Activated CD8-positive, alpha-beta T cell treated with anti-CD3 and anti-CD28 coated beads, Interleukin-2, amount 10 ng/mL, durations not matched to agents 7 days and 5 days (primary cell): ENCODE results near the gene GABPB2. TPM values are rescaled to one million over a fixed set of nuclear protein-coding genes. Genes with fewer than 3 reads are reported as not detected.
A peak's percentile ranks its signal among the peaks of the same experiment; 100 is the strongest.

Experiments
- ATAC-seq: fragments of 150-1000 bp; cut with Tn5 transposase; one replicate; pipeline ENCODE4 v1.10.0; 2021; ENCODE audit warnings: moderate library complexity
- CTCF ChIA-PET: fragments of 350-600 bp; sonication (Branson Sonifier 250); formaldehyde crosslinking; loops from one replicate; lab custom pipeline; 2021; ENCODE audit warnings: antibody characterized with exemption; lab: Charles Lee
- POLR2A ChIA-PET: fragments of 350-600 bp; sonication (Branson Sonifier 250); formaldehyde crosslinking; loops from one replicate; lab custom pipeline; 2021; ENCODE audit warnings: antibody characterized with exemption; lab: Charles Lee
- DNase-seq: peaks from one replicate; pipeline ENCODE4 v3.0.0-alpha.2; 2020
- H3K27ac Mint-ChIP-seq: one replicate; pipeline ENCODE4 v1.8.0; 2021; ENCODE audit warnings: mild to moderate bottlenecking, mixed read lengths
- H3K27me3 Mint-ChIP-seq: one replicate; pipeline ENCODE4 v1.8.0; 2021; ENCODE audit warnings: low read depth, mixed read lengths
- H3K36me3 Mint-ChIP-seq: one replicate; pipeline ENCODE4 v1.8.0; 2021; ENCODE audit warnings: low read depth, mixed read lengths
- H3K4me1 Mint-ChIP-seq: one replicate; pipeline ENCODE4 v1.8.0; 2021; ENCODE audit warnings: low read depth, mixed read lengths
- H3K4me3 Mint-ChIP-seq: one replicate; pipeline ENCODE4 v1.8.0; 2021; ENCODE audit warnings: mild to moderate bottlenecking, mixed read lengths
- H3K9me3 Mint-ChIP-seq: one replicate; pipeline ENCODE4 v1.8.0; 2022; ENCODE audit warnings: mixed read lengths; ENCODE audit not compliant: insufficient read depth
- total RNA-seq, 2 experiments: library from RNA; stranded (reverse); gene quantifications; one replicate each; pipeline ENCODE4 v1.2.3, GENCODE V29; 2021

GABPB2 gene
- total RNA-seq, 2 experiments from 2014 or later: 32.7 to 34.4 TPM

GRCh38 chr1:151059109-151060006 lies 11.2 kb upstream of the GABPB2 start, which contains the start of gene CDC42SE1:
TSS of gene CDC42SE1 (minus strand) at chr1:151059622. CDS start at chr1:151055730, 3,892 bp downstream.
- H3K4me3 Mint-ChIP-seq: peak within 1 kb of the TSS; percentile 94
- DNase-seq (peak; percentile 91), ATAC-seq (peak; percentile 78)
- no peaks in the 10 kb centered on the region for H3K9me3 Mint-ChIP-seq
- H3K27me3 Mint-ChIP-seq: no peaks in the 10 kb centered on the region
- ChIA-PET CTCF (interaction anchor here (0.6 to 6.7 kb wide), 11 partner anchors 9 to 100 kb away, joined by 3 to 77 read pairs (median 9); partner anchors contain the start of genes C1orf56, GABPB2, MINDY1 and TNFAIP8L2), POLR2A (interaction anchor here (0.7 to 5.8 kb wide), 9 partner anchors 8 to 139 kb away, joined by 3 to 51 read pairs (median 3); partner anchors contain the start of genes C1orf56, GABPB2, PIP5K1A and TNFAIP8L2)
- peak within 1 kb of the TSS; percentile 96 for H3K27ac Mint-ChIP-seq
- peaks cover 54% of the 10 kb centered on the region for H3K36me3 Mint-ChIP-seq
- H3K4me1 Mint-ChIP-seq: peaks cover 56% of the 10 kb centered on the region

DNA sequence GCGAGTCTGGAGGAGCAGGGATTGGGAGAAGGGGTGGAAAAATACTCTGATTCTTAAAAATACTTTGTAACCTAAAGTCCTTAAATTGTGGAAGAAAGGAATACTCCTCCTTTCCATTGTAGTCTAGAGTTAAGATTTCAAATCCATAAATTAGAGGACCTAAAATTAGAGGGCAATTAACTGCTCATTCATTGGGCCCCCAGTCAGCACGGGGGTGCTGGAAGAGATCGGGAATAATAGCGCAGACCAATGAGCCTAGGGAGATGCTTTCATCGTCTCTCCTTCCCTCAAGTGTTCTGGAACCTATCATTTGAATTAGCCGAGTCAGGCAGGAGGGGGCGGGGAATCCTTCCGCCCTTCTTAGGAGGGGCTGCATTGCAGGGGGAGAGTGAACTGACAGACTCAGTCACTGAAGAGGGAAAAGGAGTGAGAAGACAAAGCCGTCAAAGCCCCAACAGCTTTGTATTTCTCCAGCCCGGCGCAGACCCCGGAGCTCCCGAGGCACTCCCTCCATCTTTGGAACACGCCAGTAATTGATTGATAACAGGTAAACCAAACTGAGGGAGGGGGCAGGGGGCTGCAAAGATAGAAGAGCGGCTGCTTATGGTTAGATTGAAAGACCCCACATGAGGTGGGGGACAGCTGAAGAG lies 10.4 kb upstream of the GABPB2 start, which contains the start of gene MLLT11:
TSS of gene MLLT11 (plus strand) at position 391 of the 650 bp plus-strand sequence. CDS start 6,828 bp downstream, outside the sequence.
- POLR2A ChIA-PET: interaction anchor here (0.7 to 5.8 kb wide), 7 partner anchors 8 to 106 kb away, joined by 3 to 51 read pairs (median 4); partner anchors contain the start of genes C1orf56, GABPB2 and TNFAIP8L2
- H3K36me3 Mint-ChIP-seq: peaks cover 50% of the 10 kb centered on the region

GRCh38 chr1:151060657-151061421 lies 9.7 kb upstream of the GABPB2 start:
- ChIA-PET POLR2A (interaction anchor here (4.5 to 5.8 kb wide), 2 partner anchors 10 to 14 kb away, joined by 32 to 51 read pairs; partner anchors contain the start of genes C1orf56 and GABPB2), CTCF (interaction anchor here (0.8 to 6.7 kb wide), 12 partner anchors 9 to 96 kb away, joined by 3 to 77 read pairs (median 8); partner anchors contain the start of genes C1orf56, GABPB2, MINDY1 and TNFAIP8L2)
- peak overlapping the region; percentile 96 for H3K27ac Mint-ChIP-seq
- no peak for DNase-seq
- no peak for ATAC-seq
- no peaks in the 10 kb centered on the region for H3K27me3 Mint-ChIP-seq
- H3K4me1 Mint-ChIP-seq: peaks cover 47% of the 10 kb centered on the region
- no peaks in the 10 kb centered on the region for H3K9me3 Mint-ChIP-seq
- peak overlapping the region; percentile 94 for H3K4me3 Mint-ChIP-seq
- peaks cover 46% of the 10 kb centered on the region for H3K36me3 Mint-ChIP-seq

More for the DNA sequence above, 10.4 kb upstream of the GABPB2 start, which contains the start of gene MLLT11:
- H3K4me1 Mint-ChIP-seq: peaks cover 52% of the 10 kb centered on the region
- DNase-seq: peak; percentile 58
- no peaks in the 10 kb centered on the region for H3K27me3 Mint-ChIP-seq
- peak within 1 kb of the TSS; percentile 94 for H3K4me3 Mint-ChIP-seq
- no peak for ATAC-seq
- H3K9me3 Mint-ChIP-seq: no peaks in the 10 kb centered on the region
- CTCF ChIA-PET: interaction anchor here (0.8 to 6.7 kb wide), 13 partner anchors 8 to 99 kb away, joined by 3 to 77 read pairs (median 7); partner anchors contain the start of genes C1orf56, GABPB2 and MINDY1
- H3K27ac Mint-ChIP-seq: peak within 1 kb of the TSS; percentile 96

DNA sequence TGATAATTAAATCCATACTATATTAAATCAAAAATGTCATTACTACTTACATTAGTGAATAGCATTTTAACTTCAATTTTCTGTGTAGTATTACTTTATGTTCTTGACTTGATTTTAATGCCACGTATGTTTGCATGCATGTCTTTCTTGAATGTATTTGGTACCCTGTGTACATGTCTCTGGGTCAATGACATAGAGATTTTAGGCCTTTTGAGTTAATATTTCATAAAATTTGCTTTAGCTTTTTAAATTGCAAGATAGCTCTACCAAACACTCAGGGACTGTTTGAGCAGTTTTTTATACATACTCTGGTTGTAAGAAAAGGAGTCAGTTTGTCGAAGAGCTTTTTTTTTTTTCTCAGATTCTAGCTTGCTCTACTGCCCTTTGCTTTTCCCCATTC lies 8.9 kb upstream of the GABPB2 start:
- H3K36me3 Mint-ChIP-seq: peaks cover 37% of the 10 kb centered on the region
- H3K9me3 Mint-ChIP-seq: no peaks in the 10 kb centered on the region
- no peak for ATAC-seq
- H3K4me1 Mint-ChIP-seq: peaks cover 38% of the 10 kb centered on the region
- DNase-seq: no peak
- CTCF ChIA-PET: interaction anchor here (0.9 to 6.7 kb wide), 12 partner anchors 8 to 95 kb away, joined by 3 to 77 read pairs (median 7); partner anchors contain the start of genes C1orf56, GABPB2, MINDY1 and TNFAIP8L2
- H3K27ac Mint-ChIP-seq: no peak overlapping the region
- POLR2A ChIA-PET: interaction anchor here (1.1 to 5.8 kb wide), 3 partner anchors 9 to 96 kb away, joined by 3 to 51 read pairs (median 3); partner anchors contain the start of gene GABPB2
- H3K4me3 Mint-ChIP-seq: no peak overlapping the region
- H3K27me3 Mint-ChIP-seq: no peaks in the 10 kb centered on the region

DNA sequence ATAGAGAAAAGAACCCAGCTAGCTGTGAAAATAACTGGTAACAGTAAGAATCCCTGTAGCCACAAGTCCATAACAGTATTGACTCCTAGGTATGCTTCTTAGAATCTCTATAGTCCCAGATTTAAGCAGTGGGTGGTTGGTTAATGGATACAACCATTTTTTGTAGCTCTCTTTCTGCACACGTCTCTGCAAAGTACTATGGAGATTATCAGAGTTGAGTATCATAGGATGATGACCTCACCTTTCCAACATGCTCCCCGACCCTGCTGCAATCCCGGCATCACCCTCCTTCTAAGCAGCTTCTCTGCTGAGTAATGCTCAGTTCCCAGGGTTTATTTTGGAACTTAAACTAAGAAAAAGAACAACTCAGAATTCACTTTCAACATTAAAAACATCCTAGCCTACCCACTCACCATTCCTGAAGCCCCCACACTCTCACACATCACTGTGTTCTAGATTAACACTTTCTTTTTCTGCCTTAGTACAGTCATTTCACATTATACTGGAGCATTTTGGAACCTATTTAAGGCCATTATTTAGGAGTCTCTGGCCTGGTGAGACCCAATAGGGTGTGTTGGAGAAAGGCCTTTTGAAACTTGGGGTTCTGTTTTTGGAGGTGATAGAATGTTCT lies 7.7 kb upstream of the GABPB2 start:
- Mint-ChIP-seq H3K4me3 (no peak overlapping the region), H3K4me1 (peaks cover 36% of the 10 kb centered on the region), H3K27ac (no peak overlapping the region), H3K27me3 (no peaks in the 10 kb centered on the region), H3K9me3 (no peaks in the 10 kb centered on the region), H3K36me3 (peaks cover 32% of the 10 kb centered on the region)
- CTCF ChIA-PET: interaction anchor here (1.6 to 6.7 kb wide), 7 partner anchors 9 to 94 kb away, joined by 3 to 77 read pairs (median 8); partner anchors contain the start of genes C1orf56, GABPB2, MINDY1 and TNFAIP8L2
- POLR2A ChIA-PET: interaction anchor here (0.6 to 5.8 kb wide), 4 partner anchors 8 to 198 kb away, joined by 3 to 51 read pairs (median 4); partner anchors contain the start of gene GABPB2
- ATAC-seq (no peak), DNase-seq (no peak)

- H3K27me3 Mint-ChIP-seq: no peaks in the 10 kb centered on the region
- no peak overlapping the region for H3K27ac Mint-ChIP-seq
- peaks cover 41% of the 10 kb centered on the region for H3K4me1 Mint-ChIP-seq
- POLR2A ChIA-PET: interaction anchor here (0.9 to 3.5 kb wide), 2 partner anchors 8 to 92 kb away, joined by 3 to 13 read pairs; no protein-coding TSS in a partner anchor
- no peaks in the 10 kb centered on the region for H3K9me3 Mint-ChIP-seq
- peaks cover 26% of the 10 kb centered on the region for H3K36me3 Mint-ChIP-seq
- CTCF ChIA-PET: interaction anchor here (0.7 to 1.5 kb wide), 5 partner anchors 34 to 187 kb away, joined by 3 to 6 read pairs (median 4); partner anchors contain the start of gene TNFAIP8L2
- no peak overlapping the region for H3K4me3 Mint-ChIP-seq
- ATAC-seq: no peak
- no peak for DNase-seq
Measured at GRCh38 chr1:151065089-151065645, 5.4 kb upstream of the GABPB2 start.

GRCh38 chr1:151067185-151067584 lies 3.4 kb upstream of the GABPB2 start:
- no peaks in the 10 kb centered on the region for H3K27me3 Mint-ChIP-seq
- peaks cover 30% of the 10 kb centered on the region for H3K36me3 Mint-ChIP-seq
- POLR2A ChIA-PET: interaction anchor here (0.7 to 3.5 kb wide), 4 partner anchors 8 to 489 kb away, joined by 3 to 13 read pairs (median 4); partner anchors contain the start of gene CDC42SE1
- no peaks in the 10 kb centered on the region for H3K9me3 Mint-ChIP-seq
- no peak overlapping the region for H3K4me3 Mint-ChIP-seq
- H3K27ac Mint-ChIP-seq: no peak overlapping the region
- no peak for DNase-seq
- peaks cover 29% of the 10 kb centered on the region for H3K4me1 Mint-ChIP-seq
- ATAC-seq: no peak
- CTCF ChIA-PET: interaction anchor here (1.6 kb wide), 1 partner anchor 9 kb away, joined by 14 read pairs; the partner anchor contains the start of genes CDC42SE1 and MLLT11

GRCh38 chr1:151069103-151069486 lies 1.5 kb upstream of the GABPB2 start:
- POLR2A ChIA-PET: interaction anchor here (1.0 to 3.6 kb wide), 2 partner anchors 9 to 73 kb away, joined by 3 to 51 read pairs; partner anchors contain the start of genes CDC42SE1 and MLLT11

DNA sequence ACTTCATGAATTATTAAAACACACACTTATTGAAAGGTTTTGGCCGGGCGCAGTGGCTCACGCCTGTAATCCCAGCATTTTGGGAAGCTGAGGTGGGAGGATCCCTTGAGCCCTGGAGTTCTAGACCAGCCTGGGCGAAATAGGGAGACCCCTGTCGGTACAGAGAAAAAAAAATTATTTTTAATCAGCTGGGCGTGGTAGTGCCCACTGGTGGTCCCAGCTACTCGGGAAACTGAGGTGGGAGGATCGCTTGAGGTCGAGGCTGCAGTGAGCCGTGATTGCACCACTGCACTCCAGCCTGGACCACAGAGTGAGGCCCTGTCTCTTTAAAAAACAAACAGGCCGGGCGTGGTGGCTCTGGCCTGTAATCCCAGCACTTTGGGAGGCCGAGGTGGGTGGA lies 1.7 kb downstream of the GABPB2 start:
- peak overlapping the region; percentile 98 for H3K4me3 Mint-ChIP-seq

More at GRCh38 chr1:151069103-151069486, 1.5 kb upstream of the GABPB2 start:
- Mint-ChIP-seq H3K4me1 (peaks cover 23% of the 10 kb centered on the region), H3K27me3 (no peaks in the 10 kb centered on the region), H3K36me3 (peaks cover 35% of the 10 kb centered on the region), H3K9me3 (no peaks in the 10 kb centered on the region), H3K27ac (peak overlapping the region; percentile 100), H3K4me3 (peak overlapping the region; percentile 98)
- ATAC-seq (no peak), DNase-seq (no peak)
- CTCF ChIA-PET: interaction anchor here (1.3 to 4.0 kb wide), 2 partner anchors 8 to 12 kb away, joined by 14 to 20 read pairs; partner anchors contain the start of genes CDC42SE1 and MLLT11

More for the DNA sequence above, 1.7 kb downstream of the GABPB2 start:
- ChIA-PET CTCF (interaction anchor here (0.7 to 4.0 kb wide), 8 partner anchors 9 to 180 kb away, joined by 3 to 20 read pairs (median 6); partner anchors contain the start of genes C1orf56, CDC42SE1 and TNFAIP8L2), POLR2A (interaction anchor here (3.6 kb wide), 1 partner anchor 13 kb away, joined by 51 read pairs; the partner anchor contains the start of genes CDC42SE1 and MLLT11)
- Mint-ChIP-seq H3K9me3 (no peaks in the 10 kb centered on the region), H3K27ac (no peak overlapping the region), H3K4me1 (peaks cover 15% of the 10 kb centered on the region), H3K27me3 (no peaks in the 10 kb centered on the region), H3K36me3 (peaks cover 30% of the 10 kb centered on the region)
- no peak for ATAC-seq
- no peak for DNase-seq
